CD4-positive, alpha-beta T cell treated with Interleukin-4 for 4 hours (primary cell): Measurements from ENCODE around the gene SHQ1.

Experiments
- DNase-seq: peaks from one replicate; pipeline ENCODE4 v3.0.0-alpha.2; 2020

Gene SHQ1

GRCh38 chr3:72847282-72847681, 963 bp downstream of the SHQ1 start:
- no peak for DNase-seq

- no peak for DNase-seq
Observed at GRCh38 chr3:72846166-72846565, 2.1 kb downstream of the SHQ1 start.

GRCh38 chr3:72844436-72844993, 3.7 kb downstream of the SHQ1 start:
- DNase-seq, result no peak

- no peak for DNase-seq
Observed at GRCh38 chr3:72839057-72839456, 9.2 kb downstream of the SHQ1 start.

GRCh38 chr3:72836923-72837322, 11.3 kb downstream of the SHQ1 start:
- DNase-seq, result no peak

- no peak for DNase-seq
Observed at GRCh38 chr3:72836416-72836815, 11.8 kb downstream of the SHQ1 start.

- no peak for DNase-seq
Observed at GRCh38 chr3:72830452-72831223, 17.6 kb downstream of the SHQ1 start.

GRCh38 chr3:72829701-72830100, 18.5 kb downstream of the SHQ1 start:
- no peak for DNase-seq

GRCh38 chr3:72821161-72821781, 27.0 kb downstream of the SHQ1 start:
- DNase-seq, result no peak

GRCh38 chr3:72820415-72820814, 27.8 kb downstream of the SHQ1 start:
- no peak for DNase-seq

- no peak for DNase-seq
Observed at GRCh38 chr3:72818905-72819304, 29.3 kb downstream of the SHQ1 start.

GRCh38 chr3:72818092-72818773, 30.0 kb downstream of the SHQ1 start:
- no peak for DNase-seq

GRCh38 chr3:72816862-72817355, 31.3 kb downstream of the SHQ1 start:
- DNase-seq, result no peak

GRCh38 chr3:72814308-72814707, 33.9 kb downstream of the SHQ1 start:
- no peak for DNase-seq

GRCh38 chr3:72812201-72812600, 36.0 kb downstream of the SHQ1 start:
- DNase-seq, result no peak

- no peak for DNase-seq
Observed at GRCh38 chr3:72811571-72811970, 36.7 kb downstream of the SHQ1 start.

GRCh38 chr3:72810659-72811434, 37.4 kb downstream of the SHQ1 start:
- no peak for DNase-seq

- DNase-seq, result no peak
Observed at GRCh38 chr3:72810063-72810462, 38.2 kb downstream of the SHQ1 start.

GRCh38 chr3:72804361-72804760, 43.9 kb downstream of the SHQ1 start:
- no peak for DNase-seq

GRCh38 chr3:72803573-72803972, 44.7 kb downstream of the SHQ1 start:
- DNase-seq, result no peak

GRCh38 chr3:72802001-72802400, 46.2 kb downstream of the SHQ1 start:
- DNase-seq, result no peak

- no peak for DNase-seq
Observed at GRCh38 chr3:72800869-72801268, 47.4 kb downstream of the SHQ1 start.
